ENCODE results near the gene ANAPC5.

- TF ChIP-seq CTCF (IDR thresholded peaks at IDR 0.05) (no peak), POLR2A (IDR thresholded peaks at IDR 0.05) (no peak)
Measured at GRCh38 chr12:121297435-121297991, 54.7 kb downstream of the ANAPC5 start.

Data from Peyer's patch (tissue), 4 donors.